ENCODE measurements around the gene ASAP2. TPM values are rescaled to one million over a fixed set of nuclear protein-coding genes. Genes with fewer than 3 reads are reported as not detected.

ASAP2 gene
- polyA plus RNA-seq, 1 donor from 2014 or later: 41.0 TPM

DNA sequence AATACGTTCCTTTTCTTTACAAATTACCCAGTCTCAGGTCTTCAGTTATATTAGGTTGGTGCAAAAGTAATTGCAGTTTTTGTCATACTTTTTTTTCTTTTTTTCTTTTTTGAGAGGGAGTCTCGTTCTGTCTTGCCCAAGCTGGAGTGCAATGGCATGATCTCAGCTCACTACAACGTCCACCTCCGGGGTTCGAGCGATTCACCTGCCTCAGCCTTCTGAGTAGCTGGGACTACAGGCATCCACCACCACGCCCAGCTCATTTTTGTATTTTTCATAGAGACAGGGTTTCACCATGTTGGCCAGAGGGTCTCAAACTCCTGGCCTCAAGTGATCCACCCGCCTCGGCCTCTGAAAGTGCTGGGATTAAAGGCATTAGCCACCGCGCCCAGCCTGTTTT is 43.8 kb upstream of the ASAP2 start:
- no peak overlapping the region for H3K4me2 ChIP-seq (ENCODE audit: low read length)
- TF ChIP-seq, protein P1, sequence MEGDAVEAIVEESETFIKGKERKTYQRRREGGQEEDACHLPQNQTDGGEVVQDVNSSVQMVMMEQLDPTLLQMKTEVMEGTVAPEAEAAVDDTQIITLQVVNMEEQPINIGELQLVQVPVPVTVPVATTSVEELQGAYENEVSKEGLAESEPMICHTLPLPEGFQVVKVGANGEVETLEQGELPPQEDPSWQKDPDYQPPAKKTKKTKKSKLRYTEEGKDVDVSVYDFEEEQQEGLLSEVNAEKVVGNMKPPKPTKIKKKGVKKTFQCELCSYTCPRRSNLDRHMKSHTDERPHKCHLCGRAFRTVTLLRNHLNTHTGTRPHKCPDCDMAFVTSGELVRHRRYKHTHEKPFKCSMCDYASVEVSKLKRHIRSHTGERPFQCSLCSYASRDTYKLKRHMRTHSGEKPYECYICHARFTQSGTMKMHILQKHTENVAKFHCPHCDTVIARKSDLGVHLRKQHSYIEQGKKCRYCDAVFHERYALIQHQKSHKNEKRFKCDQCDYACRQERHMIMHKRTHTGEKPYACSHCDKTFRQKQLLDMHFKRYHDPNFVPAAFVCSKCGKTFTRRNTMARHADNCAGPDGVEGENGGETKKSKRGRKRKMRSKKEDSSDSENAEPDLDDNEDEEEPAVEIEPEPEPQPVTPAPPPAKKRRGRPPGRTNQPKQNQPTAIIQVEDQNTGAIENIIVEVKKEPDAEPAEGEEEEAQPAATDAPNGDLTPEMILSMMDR (IDR thresholded peaks at IDR 0.05; ENCODE audit: poor library complexity, severe bottlenecking): no peak
- TF ChIP-seq EP300 (conservative IDR thresholded peaks at IDR 0.05; ENCODE audit: poor library complexity, severe bottlenecking) (no peak), EZH2 (IDR thresholded peaks at IDR 0.05; ENCODE audit: borderline replicate concordance, insufficient read depth, low read length, poor library complexity, severe bottlenecking) (no peak), TAF1 (IDR thresholded peaks at IDR 0.05; ENCODE audit: low read depth) (no peak), RAD21 (conservative IDR thresholded peaks at IDR 0.05) (no peak), SMC3 (conservative IDR thresholded peaks at IDR 0.05; ENCODE audit: poor library complexity) (no peak), POLR2AphosphoS5 (IDR thresholded peaks at IDR 0.05) (no peak), MXI1 (conservative IDR thresholded peaks at IDR 0.05; ENCODE audit: poor library complexity, severe bottlenecking) (no peak)
- no peaks in the 10 kb centered on the region for H3K36me3 ChIP-seq (ENCODE audit: insufficient read depth, low read length)
- no peaks in the 10 kb centered on the region for H3K9me3 ChIP-seq (ENCODE audit: low read length)
- no peaks in the 10 kb centered on the region for H3F3A ChIP-seq (ENCODE audit: insufficient read depth, low read length, poor library complexity, severe bottlenecking)
- no peaks in the 10 kb centered on the region for H3K79me2 ChIP-seq (replicated peaks; ENCODE audit: insufficient read depth, low read length)
- H3K4me3 ChIP-seq (ENCODE audit: low read length): no peak overlapping the region
- H3K27ac ChIP-seq (ENCODE audit: low read length): no peak overlapping the region
- H4K20me1 ChIP-seq (ENCODE audit: insufficient read depth): no peaks in the 10 kb centered on the region
- H3K9ac ChIP-seq (ENCODE audit: low read length): no peak overlapping the region
- no peak overlapping the region for H2AFZ ChIP-seq (ENCODE audit: low read depth, low read length)
- no peaks in the 10 kb centered on the region for H3K9me2 ChIP-seq (ENCODE audit: insufficient read depth, low read length)
- no peaks in the 10 kb centered on the region for H3K27me3 ChIP-seq (ENCODE audit: insufficient read depth, low read depth, low read length)

GRCh38 chr2:9163306-9164111 is 43.1 kb upstream of the ASAP2 start:
- H3F3A ChIP-seq (ENCODE audit: insufficient read depth, low read length, poor library complexity, severe bottlenecking): no peaks in the 10 kb centered on the region
- H3K79me2 ChIP-seq (replicated peaks; ENCODE audit: insufficient read depth, low read length): no peaks in the 10 kb centered on the region
- no peak overlapping the region for H2AFZ ChIP-seq (ENCODE audit: low read depth, low read length)
- H3K9ac ChIP-seq (ENCODE audit: low read length): no peak overlapping the region
- no peak overlapping the region for H3K4me3 ChIP-seq (ENCODE audit: low read length)
- no peaks in the 10 kb centered on the region for H3K27me3 ChIP-seq (ENCODE audit: insufficient read depth, low read depth, low read length)
- H3K9me3 ChIP-seq (ENCODE audit: low read length): no peaks in the 10 kb centered on the region
- H3K36me3 ChIP-seq (ENCODE audit: insufficient read depth, low read length): no peaks in the 10 kb centered on the region
- no peaks in the 10 kb centered on the region for H4K20me1 ChIP-seq (ENCODE audit: insufficient read depth)
- no peaks in the 10 kb centered on the region for H3K9me2 ChIP-seq (ENCODE audit: insufficient read depth, low read length)
- H3K4me2 ChIP-seq (ENCODE audit: low read length): no peak overlapping the region
- TF ChIP-seq POLR2AphosphoS5 (IDR thresholded peaks at IDR 0.05) (no peak), MXI1 (conservative IDR thresholded peaks at IDR 0.05; ENCODE audit: poor library complexity, severe bottlenecking) (no peak), RAD21 (conservative IDR thresholded peaks at IDR 0.05) (no peak), EP300 (conservative IDR thresholded peaks at IDR 0.05; ENCODE audit: poor library complexity, severe bottlenecking) (no peak), REST (IDR thresholded peaks at IDR 0.05; ENCODE audit: borderline replicate concordance) (no peak), TAF1 (IDR thresholded peaks at IDR 0.05; ENCODE audit: low read depth) (no peak), EZH2 (IDR thresholded peaks at IDR 0.05; ENCODE audit: borderline replicate concordance, insufficient read depth, low read length, poor library complexity, severe bottlenecking) (no peak), SMC3 (conservative IDR thresholded peaks at IDR 0.05; ENCODE audit: poor library complexity) (no peak)
- TF ChIP-seq, protein P1 (IDR thresholded peaks at IDR 0.05; ENCODE audit: poor library complexity, severe bottlenecking): no peak
- H3K27ac ChIP-seq (ENCODE audit: low read length): no peak overlapping the region
